Measurements from ENCODE around the gene DYNLRB1.

- TF ChIP-seq, protein P1, sequence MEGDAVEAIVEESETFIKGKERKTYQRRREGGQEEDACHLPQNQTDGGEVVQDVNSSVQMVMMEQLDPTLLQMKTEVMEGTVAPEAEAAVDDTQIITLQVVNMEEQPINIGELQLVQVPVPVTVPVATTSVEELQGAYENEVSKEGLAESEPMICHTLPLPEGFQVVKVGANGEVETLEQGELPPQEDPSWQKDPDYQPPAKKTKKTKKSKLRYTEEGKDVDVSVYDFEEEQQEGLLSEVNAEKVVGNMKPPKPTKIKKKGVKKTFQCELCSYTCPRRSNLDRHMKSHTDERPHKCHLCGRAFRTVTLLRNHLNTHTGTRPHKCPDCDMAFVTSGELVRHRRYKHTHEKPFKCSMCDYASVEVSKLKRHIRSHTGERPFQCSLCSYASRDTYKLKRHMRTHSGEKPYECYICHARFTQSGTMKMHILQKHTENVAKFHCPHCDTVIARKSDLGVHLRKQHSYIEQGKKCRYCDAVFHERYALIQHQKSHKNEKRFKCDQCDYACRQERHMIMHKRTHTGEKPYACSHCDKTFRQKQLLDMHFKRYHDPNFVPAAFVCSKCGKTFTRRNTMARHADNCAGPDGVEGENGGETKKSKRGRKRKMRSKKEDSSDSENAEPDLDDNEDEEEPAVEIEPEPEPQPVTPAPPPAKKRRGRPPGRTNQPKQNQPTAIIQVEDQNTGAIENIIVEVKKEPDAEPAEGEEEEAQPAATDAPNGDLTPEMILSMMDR (IDR thresholded peaks at IDR 0.05; ENCODE audit: low read depth, low read length, poor library complexity, severe bottlenecking): no peak
- no peak for TF ChIP-seq EZH2phosphoT487 (IDR thresholded peaks at IDR 0.05; ENCODE audit: borderline replicate concordance, low read length)
These were observed 20.3 kb upstream of the DYNLRB1 start for GRCh38 chr20:34495916-34496315.
